Parathyroid adenoma (tissue), 2 donors: Measurements from ENCODE around the gene SLC22A4.

Experiments
- H2AFZ ChIP-seq: fragments of 300-600 bp; sonication (generic); one replicate; pipeline ENCODE4 v1.7.0; 2017; ENCODE audit warnings: antibody characterized with exemption, mild to moderate bottlenecking
- H3K27ac ChIP-seq: fragments of 300-600 bp; sonication (generic); one replicate; pipeline ENCODE4 v1.7.0; 2017
- H3K27me3 ChIP-seq: fragments of 300-600 bp; sonication (generic); one replicate; pipeline ENCODE4 v1.7.0; 2017; ENCODE audit warnings: low read length; ENCODE audit not compliant: control insufficient read depth, insufficient read depth
- H3K36me3 ChIP-seq: fragments of 300-600 bp; sonication (generic); one replicate; pipeline ENCODE4 v1.7.0; 2017; ENCODE audit warnings: low read length; ENCODE audit not compliant: control insufficient read depth, insufficient read depth
- H3K4me1 ChIP-seq: fragments of 300-600 bp; sonication (generic); one replicate; pipeline ENCODE4 v1.7.0; 2017; ENCODE audit warnings: control low read depth
- H3K4me2 ChIP-seq: fragments of 300-600 bp; sonication (generic); one replicate; pipeline ENCODE4 v1.7.0; 2017; ENCODE audit warnings: low read length
- H3K4me3 ChIP-seq: fragments of 300-600 bp; sonication (generic); one replicate; pipeline ENCODE4 v1.7.0; 2017; ENCODE audit warnings: low read depth, low read length
- H3K79me2 ChIP-seq: fragments of 300-600 bp; sonication (generic); one replicate; pipeline ENCODE4 v1.7.0; 2017; ENCODE audit warnings: control low read depth
- H3K9ac ChIP-seq: fragments of 300-600 bp; sonication (generic); one replicate; pipeline ENCODE4 v1.7.0; 2017; ENCODE audit warnings: mild to moderate bottlenecking
- H3K9me3 ChIP-seq: fragments of 300-600 bp; sonication (generic); one replicate; pipeline ENCODE4 v1.7.0; 2017; ENCODE audit warnings: low read length; ENCODE audit not compliant: control insufficient read depth
- TF ChIP-seq, protein P1 (sequence below): fragments of 300-600 bp; sonication (generic); IDR thresholded peaks from one replicate; pipeline ENCODE4 v1.7.0; 2017; ENCODE audit warnings: antibody characterized with exemption, mild to moderate bottlenecking
- donor health status: primary hyperparathyroidism.

SLC22A4 gene

DNA sequence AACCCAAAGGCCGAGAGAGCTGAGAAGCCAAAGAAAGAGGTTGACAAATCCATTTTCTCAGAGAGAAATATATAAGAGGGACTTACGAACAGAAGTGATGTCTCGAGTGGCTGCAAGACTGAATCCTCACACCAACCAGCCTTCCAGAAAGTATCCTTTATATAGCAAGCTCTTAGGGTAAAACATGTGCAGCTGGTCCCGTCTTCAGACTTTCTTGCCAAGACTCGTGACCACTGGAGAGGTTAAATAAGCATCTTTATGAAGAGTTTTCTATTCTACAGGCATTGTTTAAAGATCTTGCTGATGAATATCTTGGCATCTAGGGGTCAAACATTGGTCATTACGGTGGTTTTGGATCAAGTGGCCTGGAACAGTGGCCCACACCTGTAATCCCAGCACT, 16.9 kb upstream of the SLC22A4 start:
- Histone ChIP-seq H3K79me2 (no peaks in the 10 kb centered on the region), H3K9ac (no peak overlapping the region), H3K27me3 (no peaks in the 10 kb centered on the region), H3K27ac (no peak overlapping the region), H3K4me2 (no peak overlapping the region), H3K36me3 (no peaks in the 10 kb centered on the region), H3K4me1 (no peaks in the 10 kb centered on the region), H2AFZ (no peak overlapping the region), H3K4me3 (no peak overlapping the region), H3K9me3 (no peaks in the 10 kb centered on the region)
- TF ChIP-seq, protein P1, sequence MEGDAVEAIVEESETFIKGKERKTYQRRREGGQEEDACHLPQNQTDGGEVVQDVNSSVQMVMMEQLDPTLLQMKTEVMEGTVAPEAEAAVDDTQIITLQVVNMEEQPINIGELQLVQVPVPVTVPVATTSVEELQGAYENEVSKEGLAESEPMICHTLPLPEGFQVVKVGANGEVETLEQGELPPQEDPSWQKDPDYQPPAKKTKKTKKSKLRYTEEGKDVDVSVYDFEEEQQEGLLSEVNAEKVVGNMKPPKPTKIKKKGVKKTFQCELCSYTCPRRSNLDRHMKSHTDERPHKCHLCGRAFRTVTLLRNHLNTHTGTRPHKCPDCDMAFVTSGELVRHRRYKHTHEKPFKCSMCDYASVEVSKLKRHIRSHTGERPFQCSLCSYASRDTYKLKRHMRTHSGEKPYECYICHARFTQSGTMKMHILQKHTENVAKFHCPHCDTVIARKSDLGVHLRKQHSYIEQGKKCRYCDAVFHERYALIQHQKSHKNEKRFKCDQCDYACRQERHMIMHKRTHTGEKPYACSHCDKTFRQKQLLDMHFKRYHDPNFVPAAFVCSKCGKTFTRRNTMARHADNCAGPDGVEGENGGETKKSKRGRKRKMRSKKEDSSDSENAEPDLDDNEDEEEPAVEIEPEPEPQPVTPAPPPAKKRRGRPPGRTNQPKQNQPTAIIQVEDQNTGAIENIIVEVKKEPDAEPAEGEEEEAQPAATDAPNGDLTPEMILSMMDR = no peak

DNA sequence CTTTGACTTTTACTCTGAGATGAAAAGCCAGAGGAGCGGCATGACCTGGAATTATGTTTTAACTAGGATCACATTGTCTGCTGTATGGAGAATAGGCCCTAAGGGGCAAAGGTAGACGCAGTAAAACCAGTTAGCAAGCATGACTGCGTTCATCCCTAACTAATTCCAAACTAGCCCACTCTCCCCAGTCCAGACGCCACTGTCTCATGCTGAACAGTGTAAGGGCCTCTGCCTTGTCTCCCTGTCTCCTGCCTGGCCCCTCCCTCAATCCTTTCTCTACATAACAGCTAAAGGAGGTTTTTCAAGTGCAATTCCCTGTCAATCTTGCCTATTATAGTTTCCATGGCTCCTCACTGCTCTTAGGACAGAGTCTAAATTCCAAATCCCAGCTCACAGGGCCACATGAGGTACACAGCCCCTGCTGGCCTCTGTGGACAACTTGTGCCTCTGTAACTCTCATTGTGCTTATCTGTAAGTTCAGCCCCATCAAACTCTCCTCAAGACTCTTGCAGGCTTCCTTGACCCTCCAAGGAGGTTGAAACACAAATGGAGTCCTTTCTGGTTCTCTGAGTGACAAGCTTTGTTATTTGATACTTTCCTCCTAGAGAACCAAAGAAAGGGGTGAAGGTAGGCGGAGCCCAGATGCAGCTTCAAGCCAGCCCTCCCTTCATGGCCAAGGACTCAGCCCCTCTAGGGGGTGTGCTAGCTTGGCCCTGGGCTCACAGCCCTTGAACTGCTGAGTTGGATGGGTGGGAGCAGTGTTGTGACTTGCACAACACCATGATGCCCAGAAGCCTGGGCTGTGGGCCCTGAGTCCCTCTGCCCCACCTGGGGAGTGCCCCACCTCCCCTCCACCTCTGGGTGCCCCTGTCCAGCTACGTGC, 16.0 kb upstream of the SLC22A4 start:
- Histone ChIP-seq H3K4me2 (no peak overlapping the region), H3K9ac (no peak overlapping the region), H3K36me3 (no peaks in the 10 kb centered on the region), H3K9me3 (no peaks in the 10 kb centered on the region), H2AFZ (no peak overlapping the region), H3K27me3 (no peaks in the 10 kb centered on the region), H3K4me3 (no peak overlapping the region), H3K79me2 (no peaks in the 10 kb centered on the region), H3K27ac (no peak overlapping the region), H3K4me1 (no peaks in the 10 kb centered on the region)
- TF ChIP-seq, protein P1 = no peak

DNA sequence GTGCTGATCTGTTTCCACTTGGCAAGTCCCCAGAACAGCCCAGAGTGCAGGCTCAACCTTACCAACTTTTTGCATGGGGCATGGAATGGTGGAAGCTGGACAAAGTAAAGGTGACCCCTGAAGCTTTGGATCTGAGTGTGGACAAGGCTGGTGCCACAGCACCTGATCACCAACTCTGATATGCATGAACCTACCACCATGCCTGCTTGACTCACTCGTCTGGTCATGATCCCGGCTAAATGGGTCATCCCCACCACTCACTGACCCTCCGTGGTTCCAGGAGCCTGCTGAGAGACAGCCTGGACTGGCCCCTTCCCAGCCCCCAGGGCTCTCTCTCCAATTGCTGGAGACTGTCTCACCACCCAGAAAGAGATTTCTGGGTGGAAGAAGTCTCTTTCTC, 14.4 kb upstream of the SLC22A4 start:
- TF ChIP-seq, protein P1 = no peak
- Histone ChIP-seq H3K4me3 (no peak overlapping the region), H3K27ac (no peak overlapping the region)

DNA sequence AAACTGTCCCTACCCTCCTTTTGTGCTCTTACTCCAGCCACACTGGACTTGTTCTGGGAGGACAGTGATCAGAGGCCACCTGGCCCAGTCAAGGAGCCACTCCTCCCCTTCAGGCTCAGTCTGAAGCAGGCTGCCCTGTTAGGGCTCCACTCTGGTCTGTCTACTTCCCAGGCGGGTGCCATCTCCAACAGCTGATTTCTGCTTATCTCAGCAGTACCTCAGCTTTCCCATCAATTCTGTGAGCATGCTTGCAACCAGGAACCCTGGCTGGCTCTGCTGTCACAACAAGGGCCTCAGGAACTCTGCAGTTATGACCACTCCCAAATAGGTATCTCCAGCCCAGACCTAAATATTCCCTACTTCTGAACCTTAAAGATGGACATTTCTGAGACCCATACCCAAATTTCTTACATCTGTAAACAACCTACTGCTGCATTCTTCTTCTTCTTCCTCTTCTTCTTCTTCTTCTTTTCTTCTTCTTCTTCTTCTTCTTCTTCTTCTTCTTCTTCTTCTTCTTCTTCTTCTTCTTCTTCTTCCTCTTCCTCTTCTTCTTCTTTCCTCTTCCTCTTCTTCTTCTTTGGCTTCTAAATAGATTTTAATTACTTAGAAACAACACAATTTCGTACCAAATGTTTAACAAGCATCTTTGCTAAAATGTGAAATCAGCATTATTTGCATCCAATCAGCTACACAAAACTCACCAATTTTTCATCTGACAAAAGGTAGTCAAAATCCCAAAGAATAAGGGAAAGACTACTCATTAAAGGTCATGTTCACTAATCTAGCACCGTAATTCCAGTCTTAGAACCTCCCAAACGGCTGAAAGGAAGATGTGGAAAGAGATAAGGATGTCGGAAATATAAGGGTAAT, 13.6 kb upstream of the SLC22A4 start:
- TF ChIP-seq, protein P1 = no peak
- Histone ChIP-seq H3K4me1 (no peaks in the 10 kb centered on the region), H3K79me2 (no peaks in the 10 kb centered on the region)

More for the DNA sequence above, 14.4 kb upstream of the SLC22A4 start:
- no peak overlapping the region for H3K4me2 ChIP-seq
- no peaks in the 10 kb centered on the region for H3K4me1 ChIP-seq
- H2AFZ ChIP-seq = no peak overlapping the region
- no peaks in the 10 kb centered on the region for H3K36me3 ChIP-seq
- H3K79me2 ChIP-seq = no peaks in the 10 kb centered on the region
- H3K27me3 ChIP-seq = no peaks in the 10 kb centered on the region
- no peak overlapping the region for H3K9ac ChIP-seq
- H3K9me3 ChIP-seq = no peaks in the 10 kb centered on the region

More for the DNA sequence above, 13.6 kb upstream of the SLC22A4 start:
- H3K9me3 ChIP-seq = no peaks in the 10 kb centered on the region
- H3K27me3 ChIP-seq = no peaks in the 10 kb centered on the region
- H2AFZ ChIP-seq = no peak overlapping the region
- H3K36me3 ChIP-seq = no peaks in the 10 kb centered on the region
- no peak overlapping the region for H3K9ac ChIP-seq
- no peak overlapping the region for H3K4me3 ChIP-seq
- H3K4me2 ChIP-seq = no peak overlapping the region
- no peak overlapping the region for H3K27ac ChIP-seq
